Fibroblast of mammary gland (primary cell): ENCODE measurements around the gene PPM1D.

Experiments used
- DNase-seq: peaks from one replicate; pipeline ENCODE4 v3.0.0-alpha.2; 2010; ENCODE audit warnings: low read depth
- H3K4me3 ChIP-seq: 2 replicates; pipeline ENCODE4 v1.5.1; 2011; ENCODE audit warnings: low read depth, mild to moderate bottlenecking, low read length, moderate library complexity; ENCODE audit not compliant: control insufficient read depth
- CTCF ChIP-seq: conservative IDR thresholded peaks from 2 replicates; pipeline ENCODE4 v1.5.1; 2011; ENCODE audit warnings: low read depth, low read length, inconsistent platforms; ENCODE audit not compliant: control insufficient read depth, insufficient read depth

The PPM1D gene

GRCh38 chr17:60615108-60615507, 15.1 kb downstream of the PPM1D start:
- DNase-seq: no peak
- no peak for TF ChIP-seq CTCF
- H3K4me3 ChIP-seq: no peak overlapping the region

GRCh38 chr17:60615840-60616239, 15.8 kb downstream of the PPM1D start:
- DNase-seq: no peak
- no peak for TF ChIP-seq CTCF
- no peak overlapping the region for H3K4me3 ChIP-seq

GRCh38 chr17:60618080-60618479, 18.1 kb downstream of the PPM1D start:
- no peak overlapping the region for H3K4me3 ChIP-seq
- TF ChIP-seq CTCF: no peak
- DNase-seq: no peak

GRCh38 chr17:60618854-60619526, 19.0 kb downstream of the PPM1D start:
- no peak for TF ChIP-seq CTCF
- H3K4me3 ChIP-seq: no peak overlapping the region
- no peak for DNase-seq

- DNase-seq: no peak
- TF ChIP-seq CTCF: no peak
Observed at GRCh38 chr17:60622961-60623360, 23.0 kb downstream of the PPM1D start.

GRCh38 chr17:60623415-60623814, 23.4 kb downstream of the PPM1D start:
- no peak for DNase-seq
- TF ChIP-seq CTCF: no peak
- no peak overlapping the region for H3K4me3 ChIP-seq

More at GRCh38 chr17:60622961-60623360, 23.0 kb downstream of the PPM1D start:
- H3K4me3 ChIP-seq: no peak overlapping the region

GRCh38 chr17:60627124-60627523, 27.1 kb downstream of the PPM1D start:
- no peak for DNase-seq
- no peak for TF ChIP-seq CTCF
- no peak overlapping the region for H3K4me3 ChIP-seq
